ENCODE measurements around the gene ELANE. TPM values are rescaled to one million over a fixed set of nuclear protein-coding genes. Genes with fewer than 3 reads are reported as not detected.

ELANE gene
- total RNA-seq, 2 donors from 2014 or later = 0.67 to 0.83 TPM

DNA sequence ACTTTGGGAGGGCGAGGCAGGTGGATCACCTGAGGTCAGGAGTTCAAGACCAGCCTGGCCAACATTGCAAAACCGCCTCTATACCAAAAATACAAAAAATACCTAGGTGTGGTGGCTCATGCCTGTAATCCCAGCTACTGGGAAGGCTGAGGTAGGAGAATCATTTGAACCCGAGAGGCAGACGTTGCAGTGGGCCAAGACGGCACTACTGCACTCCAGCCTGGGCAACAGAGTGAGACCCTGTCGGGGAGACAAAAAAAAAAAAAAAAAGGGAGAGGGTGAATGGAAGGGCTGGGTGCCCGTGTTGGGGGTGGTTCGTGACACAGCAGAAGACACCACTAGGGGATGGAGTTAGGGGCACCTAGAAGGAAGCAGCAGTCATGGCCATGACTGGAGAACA lies 18.2 kb downstream of the ELANE start:
- no peak overlapping the region for H3K4me3 ChIP-seq
- H3K27me3 ChIP-seq = no peaks in the 10 kb centered on the region
- H3K9me3 ChIP-seq = no peaks in the 10 kb centered on the region
- TF ChIP-seq CTCF (IDR thresholded peaks at IDR 0.05) = no peak
- peaks cover 37% of the 10 kb centered on the region for H3K36me3 ChIP-seq
- H3K27ac ChIP-seq = peak overlapping the region in 1 of 2 donors; percentile 68
- DNase-seq (ENCODE audit: low spot score) = no peak
- H3K4me1 ChIP-seq = peaks cover 0 to 13% of the 10 kb centered on the region in 2 donors

GRCh38 chr19:870963-871401 lies 18.9 kb downstream of the ELANE start:
- H3K36me3 ChIP-seq = peaks cover 44% of the 10 kb centered on the region
- peaks cover 0 to 13% of the 10 kb centered on the region in 2 donors for H3K4me1 ChIP-seq
- no peak for DNase-seq (ENCODE audit: low spot score)
- TF ChIP-seq CTCF (IDR thresholded peaks at IDR 0.05) = no peak
- H3K9me3 ChIP-seq = no peaks in the 10 kb centered on the region
- no peaks in the 10 kb centered on the region for H3K27me3 ChIP-seq
- no peak overlapping the region for H3K4me3 ChIP-seq
- peak overlapping the region; percentile 22 to 43 for H3K27ac ChIP-seq

DNA sequence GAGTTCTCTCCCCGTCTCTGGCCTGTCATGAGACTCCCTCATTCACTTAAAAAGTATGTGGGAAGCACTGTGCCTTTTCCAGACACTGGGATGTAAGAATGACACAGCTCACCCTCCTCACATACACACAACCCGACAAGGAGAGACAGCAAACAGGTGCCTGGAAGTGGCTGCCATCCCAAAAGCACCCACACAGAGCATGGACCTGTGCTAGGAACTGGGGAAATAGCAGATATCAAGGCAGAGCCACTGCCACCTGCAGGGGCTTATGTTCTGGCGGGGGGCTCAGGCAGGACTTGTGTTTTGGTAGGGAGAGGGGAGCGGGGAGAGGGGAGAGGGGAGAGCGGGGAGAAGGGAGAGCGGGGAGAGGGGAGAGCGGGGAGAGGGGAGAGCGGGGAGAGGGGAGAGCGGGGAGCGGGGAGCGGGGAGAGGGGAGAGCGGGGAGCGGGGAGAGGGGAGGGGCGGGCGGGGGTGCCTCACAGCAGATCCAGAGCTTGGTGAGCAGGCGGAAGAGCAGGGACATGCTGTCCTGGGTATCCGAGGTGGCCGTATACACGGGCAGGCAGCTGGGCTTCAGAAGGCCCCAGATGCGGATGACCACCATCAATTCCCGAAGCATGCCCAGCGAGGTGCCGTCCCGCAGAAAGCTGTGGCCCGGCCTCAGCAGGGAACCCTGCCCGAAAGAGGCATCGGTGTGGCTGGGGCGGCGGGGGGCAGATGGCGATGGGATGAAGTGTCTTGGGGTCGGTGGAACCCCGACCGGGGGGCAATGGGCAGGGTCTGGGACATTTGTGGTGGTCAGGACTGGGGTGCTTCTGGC lies 19.6 kb downstream of the ELANE start:
- no peak overlapping the region for H3K4me3 ChIP-seq
- peaks cover 47% of the 10 kb centered on the region for H3K36me3 ChIP-seq

GRCh38 chr19:872266-872951 lies 20.3 kb downstream of the ELANE start:
- Histone ChIP-seq H3K27me3 (no peaks in the 10 kb centered on the region), H3K4me1 (peaks cover 0 to 13% of the 10 kb centered on the region in 2 donors), H3K36me3 (peaks cover 52% of the 10 kb centered on the region), H3K4me3 (no peak overlapping the region), H3K27ac (no peak overlapping the region), H3K9me3 (no peaks in the 10 kb centered on the region)
- TF ChIP-seq CTCF (IDR thresholded peaks at IDR 0.05) = no peak
- no peak for DNase-seq (ENCODE audit: low spot score)

More for the DNA sequence above, 19.6 kb downstream of the ELANE start:
- no peak for DNase-seq (ENCODE audit: low spot score)
- TF ChIP-seq CTCF (IDR thresholded peaks at IDR 0.05) = no peak
- Histone ChIP-seq H3K27ac (peak overlapping the region; percentile 22 to 43), H3K4me1 (peaks cover 0 to 13% of the 10 kb centered on the region in 2 donors), H3K27me3 (no peaks in the 10 kb centered on the region), H3K9me3 (no peaks in the 10 kb centered on the region)

- no peak for TF ChIP-seq CTCF (IDR thresholded peaks at IDR 0.05)
- Histone ChIP-seq H3K27me3 (no peaks in the 10 kb centered on the region), H3K4me1 (peaks cover 0 to 13% of the 10 kb centered on the region in 2 donors), H3K36me3 (peaks cover 45% of the 10 kb centered on the region), H3K4me3 (no peak overlapping the region), H3K27ac (no peak overlapping the region), H3K9me3 (no peaks in the 10 kb centered on the region)
- DNase-seq (ENCODE audit: low spot score) = no peak
These were observed 21.0 kb downstream of the ELANE start for GRCh38 chr19:873084-873483.
